Measurements from ENCODE around the gene PIGN.
"Not testable (repeated sequence)": the region's sequence is repeated elsewhere in the genome, so short reads cannot be mapped to it uniquely, and the experiment has no call there.

PIGN gene

GRCh38 chr18:62061821-62062478 is 124.9 kb downstream of the PIGN start:
- DNase-seq (ENCODE audit: low spot score), result no peak

- DNase-seq (ENCODE audit: low spot score), result no peak
Measured at GRCh38 chr18:62060820-62061219, 126.0 kb downstream of the PIGN start.

- no peak for DNase-seq (ENCODE audit: low spot score)
Measured at GRCh38 chr18:62054929-62055498, 131.8 kb downstream of the PIGN start.

GRCh38 chr18:62048279-62048678 is 138.6 kb downstream of the PIGN start:
- DNase-seq (ENCODE audit: low spot score), result no peak

GRCh38 chr18:62045316-62045715 is 141.5 kb downstream of the PIGN start:
- no peak for DNase-seq (ENCODE audit: low spot score)

- DNase-seq (ENCODE audit: low spot score), result no peak
Measured at GRCh38 chr18:62044490-62045000, 142.3 kb downstream of the PIGN start.

- no peak for DNase-seq (ENCODE audit: low spot score)
Measured at GRCh38 chr18:62037989-62038778, 148.7 kb downstream of the PIGN start.

GRCh38 chr18:62037012-62037742 is 149.7 kb downstream of the PIGN start:
- no peak for DNase-seq (ENCODE audit: low spot score)

- DNase-seq (ENCODE audit: low spot score), result not testable (repeated sequence)
Measured at GRCh38 chr18:62034286-62034685, 152.6 kb downstream of the PIGN start.

- DNase-seq (ENCODE audit: low spot score), result no peak
Measured at GRCh38 chr18:62033756-62034155, 153.1 kb downstream of the PIGN start.

- DNase-seq (ENCODE audit: low spot score), result no peak
Measured at GRCh38 chr18:62033207-62033606, 153.6 kb downstream of the PIGN start.

- no peak for DNase-seq (ENCODE audit: low spot score)
Measured at GRCh38 chr18:62030091-62030985, 156.5 kb downstream of the PIGN start.

- no peak for DNase-seq (ENCODE audit: low spot score)
Measured at GRCh38 chr18:62028715-62029114, 158.1 kb downstream of the PIGN start.

GRCh38 chr18:62027914-62028520 is 158.8 kb downstream of the PIGN start:
- no peak for DNase-seq (ENCODE audit: low spot score)

GRCh38 chr18:62026586-62026985 is 160.3 kb downstream of the PIGN start:
- no peak for DNase-seq (ENCODE audit: low spot score)

- no peak for DNase-seq (ENCODE audit: low spot score)
Measured at GRCh38 chr18:62024983-62025382, 161.9 kb downstream of the PIGN start.

- DNase-seq (ENCODE audit: low spot score), result no peak
Measured at GRCh38 chr18:62023536-62023935, 163.3 kb downstream of the PIGN start.

GRCh38 chr18:62018759-62019041 is 168.2 kb downstream of the PIGN start:
- no peak for DNase-seq (ENCODE audit: low spot score)

GRCh38 chr18:62018034-62018758 is 168.7 kb downstream of the PIGN start:
- DNase-seq (ENCODE audit: low spot score), result no peak

- DNase-seq (ENCODE audit: low spot score), result no peak
Measured at GRCh38 chr18:62017618-62018017, 169.2 kb downstream of the PIGN start.
